ENCODE data around the gene POP4. TPM values are rescaled to one million over a fixed set of nuclear protein-coding genes. Genes with fewer than 3 reads are reported as not detected.

Gene POP4
- total and polyA plus RNA-seq, 2 of the 4 experiments (the other 2 are of a cell fraction), result 65.1 to 87.2 TPM

GRCh38 chr19:29571181-29571580, 34.9 kb upstream of the POP4 start:
- Histone ChIP-seq H2AK5ac (ENCODE audit: low read depth, low read length) (no peak overlapping the region), H3K4me1 (ENCODE audit: control insufficient read depth, insufficient read depth, low read length) (no peaks in the 10 kb centered on the region), H2AFZ (replicated peaks; ENCODE audit: low read length, poor library complexity) (no peak overlapping the region), H4K20me1 (ENCODE audit: insufficient read depth, low read length) (no peaks in the 10 kb centered on the region), H4K5ac (ENCODE audit: low read depth, low read length) (no peak overlapping the region), H2BK15ac (ENCODE audit: low read depth, low read length) (no peak overlapping the region), H3K18ac (ENCODE audit: low read depth, low read length) (no peak overlapping the region), H2AK9ac (replicated peaks; ENCODE audit: low read depth, low read length, poor library complexity) (no peak overlapping the region), H4K91ac (ENCODE audit: insufficient read depth, low read depth, low read length) (no peak overlapping the region), H3K9ac (ENCODE audit: low read depth, low read length) (no peak overlapping the region), H3K56ac (ENCODE audit: extremely low read depth, insufficient read depth, low read length) (no peak overlapping the region), H2BK20ac (ENCODE audit: low read depth, low read length) (no peak overlapping the region), H3K27ac (ENCODE audit: insufficient read depth, low read length) (no peak overlapping the region), H4K8ac (ENCODE audit: low read depth in 2 of 2, low read length in 2 of 2) (no peak overlapping the region), H3K23ac (ENCODE audit: low read depth, low read length) (no peak overlapping the region), H3K4me2 (ENCODE audit: low read depth, low read length) (no peak overlapping the region), H3K27me3 (ENCODE audit: control insufficient read depth, insufficient read depth, low read length) (peaks cover 5% of the 10 kb centered on the region; the same call in 1 of the 2 replicates), H2BK120ac (ENCODE audit: low read depth, low read length) (no peak overlapping the region), H2BK5ac (ENCODE audit: low read depth, low read length, poor library complexity, severe bottlenecking) (no peak overlapping the region), H3K9me3 (ENCODE audit: control insufficient read depth, insufficient read depth, low read length) (no peaks in the 10 kb centered on the region), H3K9me1 (ENCODE audit: insufficient read depth, low read length) (no peaks in the 10 kb centered on the region), H3K4me3 (ENCODE audit: insufficient read depth, low read depth, low read length) (no peak overlapping the region), H3K4ac (ENCODE audit: low read depth, low read length) (no peak overlapping the region), H3K36me3 (ENCODE audit: control insufficient read depth, insufficient read depth, low read length) (no peaks in the 10 kb centered on the region), H3K14ac (replicated peaks; ENCODE audit: low read depth, low read length) (no peak overlapping the region), H3K79me1 (ENCODE audit: low read depth in 1 of 2, low read length in 2 of 2) (no peaks in the 10 kb centered on the region)
- no CpG with 5 or more reads among the region's 6 CpGs for WGBS, 2 experiments (ENCODE audit: extremely low coverage in 2 of 2, insufficient read length in 1 of 2)
- in situ Hi-C loops (cut with MboI; ENCODE audit: low sequenced_read_pairs), result no loop called here
- intact Hi-C loops (cut with micrococcal nuclease), result no loop called here
- ChIA-PET POLR2A (ENCODE audit: unreplicated experiment) (no interaction called here), CTCF (no interaction called here)
- dilution Hi-C loops (cut with HindIII; ENCODE audit: low sequenced_read_pairs, unreplicated experiment), result no loop called here
- no TSS peak for BruUV-seq (replicated peaks)
- no peak for ATAC-seq (ENCODE audit: low read depth)
- TF ChIP-seq USF2 (IDR thresholded peaks at IDR 0.05; ENCODE audit: low read depth, low read length) (no peak), RAD21 (IDR thresholded peaks at IDR 0.05; ENCODE audit: low read length) (no peak), RFX5 (IDR thresholded peaks at IDR 0.05; ENCODE audit: low read depth, low read length) (no peak), RCOR1 (IDR thresholded peaks at IDR 0.05; ENCODE audit: insufficient replicate concordance, low read length) (no peak), POLR2A (IDR thresholded peaks at IDR 0.05; ENCODE audit: low read depth, low read length) (no peak), BHLHE40 (IDR thresholded peaks at IDR 0.05; ENCODE audit: low read depth, low read length) (no peak), FOS (IDR thresholded peaks at IDR 0.05; ENCODE audit: low read depth, low read length) (no peak), CEBPB (IDR thresholded peaks at IDR 0.05; ENCODE audit: low read depth, low read length) (no peak), CHD1 (IDR thresholded peaks at IDR 0.05; ENCODE audit: low read depth, low read length) (no peak), NFE2L2 (IDR thresholded peaks at IDR 0.05; ENCODE audit: low read depth, low read length) (no peak), MXI1 (IDR thresholded peaks at IDR 0.05; ENCODE audit: borderline replicate concordance, low read depth, low read length) (no peak), MAFK (IDR thresholded peaks at IDR 0.05; ENCODE audit: low read depth, low read length) (no peak), ELK1 (IDR thresholded peaks at IDR 0.05; ENCODE audit: borderline replicate concordance, low read depth, low read length) (no peak), CTCF (conservative IDR thresholded peaks at IDR 0.05; ENCODE audit: low read depth, low read length) (no peak), SMC3 (IDR thresholded peaks at IDR 0.05; ENCODE audit: low read depth, low read length) (no peak), MAZ (IDR thresholded peaks at IDR 0.05; ENCODE audit: borderline replicate concordance, low read depth, low read length) (no peak)
- no peak for DNase-seq
